NCI-H446 treated with DMSO at 0.1 percent for 48 hours (cell line): ENCODE measurements around the gene CLMP.

Source experiments
- DNase-seq: peaks from one replicate; lab custom pipeline; 2025; lab: John Stamatoyannopoulos, UW

The CLMP gene, protein sequence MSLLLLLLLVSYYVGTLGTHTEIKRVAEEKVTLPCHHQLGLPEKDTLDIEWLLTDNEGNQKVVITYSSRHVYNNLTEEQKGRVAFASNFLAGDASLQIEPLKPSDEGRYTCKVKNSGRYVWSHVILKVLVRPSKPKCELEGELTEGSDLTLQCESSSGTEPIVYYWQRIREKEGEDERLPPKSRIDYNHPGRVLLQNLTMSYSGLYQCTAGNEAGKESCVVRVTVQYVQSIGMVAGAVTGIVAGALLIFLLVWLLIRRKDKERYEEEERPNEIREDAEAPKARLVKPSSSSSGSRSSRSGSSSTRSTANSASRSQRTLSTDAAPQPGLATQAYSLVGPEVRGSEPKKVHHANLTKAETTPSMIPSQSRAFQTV

DNA sequence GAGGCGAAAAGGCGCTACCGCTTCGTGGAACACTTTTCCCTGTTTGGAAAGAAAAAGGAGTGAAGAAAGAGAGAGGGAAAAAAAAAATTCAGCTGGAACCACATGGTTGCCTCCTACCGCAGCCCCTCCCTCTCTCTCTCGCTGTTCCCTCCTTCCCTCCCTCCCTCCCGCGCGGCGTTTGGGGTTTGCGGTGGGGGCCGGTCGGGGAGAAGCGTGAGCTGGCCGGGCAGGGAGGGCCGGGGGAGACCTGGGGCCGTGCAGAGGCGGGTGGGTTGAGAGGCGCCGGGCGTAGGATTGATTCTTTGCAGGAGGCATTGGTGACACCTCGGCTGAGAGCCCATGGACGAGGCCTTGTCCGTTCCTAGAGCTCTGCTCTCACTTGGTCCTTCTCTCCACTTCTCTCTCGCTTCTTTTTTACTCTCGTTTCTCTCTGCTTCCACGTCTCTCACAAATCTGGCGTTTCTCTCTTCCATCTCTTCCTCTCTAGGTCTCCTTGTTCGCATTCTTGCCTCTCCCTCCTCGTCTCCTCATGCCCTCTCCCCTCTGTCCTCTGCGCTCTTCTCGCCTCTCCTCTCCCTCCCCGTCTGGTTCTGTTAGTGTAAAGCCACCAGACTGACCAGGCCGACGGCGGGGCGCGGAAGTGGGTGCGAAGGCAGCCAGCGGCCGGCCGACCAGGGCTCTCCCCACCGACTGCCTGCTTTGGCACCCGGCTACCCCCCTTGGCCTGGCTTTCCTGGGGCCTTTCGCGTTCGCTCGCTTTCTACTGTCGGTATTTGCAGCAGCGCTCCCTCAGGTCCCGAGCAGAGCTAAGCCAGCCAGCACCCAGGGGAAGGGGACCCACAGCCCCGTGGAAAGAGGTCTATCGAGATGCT is at the start of gene CLMP:
CLMP (minus strand) TSS at position 61 of the 872 bp plus-strand sequence. CDS start 308 bp downstream, outside the sequence.
- DNase-seq = no peak

DNA sequence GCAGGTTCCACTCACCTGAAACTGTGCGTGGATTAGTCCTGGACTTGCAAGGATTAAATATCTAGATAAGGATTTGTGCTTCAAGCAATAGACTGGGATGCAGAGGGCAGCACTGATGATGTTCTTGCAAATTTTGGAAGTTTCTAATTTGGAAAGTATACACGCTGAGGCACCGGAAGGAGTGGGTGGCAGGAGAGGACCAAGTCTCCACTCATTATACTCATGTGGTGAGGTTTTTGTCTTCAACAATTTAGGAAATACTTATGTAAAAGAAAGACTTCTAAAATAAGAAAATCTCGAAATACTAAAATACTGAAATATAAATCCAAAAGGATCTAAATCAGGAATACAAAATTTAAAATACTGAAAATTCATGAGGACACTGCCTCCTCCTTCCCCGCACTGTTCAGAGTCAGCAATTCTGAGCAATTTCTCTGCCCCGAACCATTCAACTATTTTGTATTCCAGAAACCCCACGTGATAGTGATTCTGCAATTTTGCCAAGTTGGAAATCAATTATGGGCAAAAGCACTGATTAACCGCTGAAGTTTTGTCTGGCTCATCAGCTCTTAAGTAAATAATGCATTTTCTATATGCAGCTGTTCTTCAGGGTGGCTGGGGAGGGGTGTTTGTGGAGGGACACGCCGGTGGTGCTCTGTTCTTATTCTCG is 47.0 kb upstream of the CLMP start:
- DNase-seq = no peak

DNA sequence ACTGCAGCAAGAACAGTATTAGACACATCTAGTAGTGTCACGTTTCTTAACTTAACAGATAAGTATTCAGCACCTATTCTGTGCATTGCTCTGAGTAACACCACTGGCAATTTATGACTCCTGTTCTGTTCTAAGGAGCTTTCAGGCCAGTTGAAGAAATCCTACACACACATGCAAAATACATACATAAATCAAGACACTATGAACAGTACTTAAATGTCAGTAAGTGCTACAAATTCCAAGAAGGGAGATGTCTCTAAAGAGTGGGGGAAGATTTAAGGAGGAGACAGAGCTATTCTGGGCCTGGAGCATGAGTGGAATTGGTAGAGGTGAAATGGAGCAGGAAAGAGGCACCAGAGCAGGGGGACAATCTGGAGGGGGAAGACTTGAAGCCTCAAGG is 46.2 kb upstream of the CLMP start:
- no peak for DNase-seq

DNA sequence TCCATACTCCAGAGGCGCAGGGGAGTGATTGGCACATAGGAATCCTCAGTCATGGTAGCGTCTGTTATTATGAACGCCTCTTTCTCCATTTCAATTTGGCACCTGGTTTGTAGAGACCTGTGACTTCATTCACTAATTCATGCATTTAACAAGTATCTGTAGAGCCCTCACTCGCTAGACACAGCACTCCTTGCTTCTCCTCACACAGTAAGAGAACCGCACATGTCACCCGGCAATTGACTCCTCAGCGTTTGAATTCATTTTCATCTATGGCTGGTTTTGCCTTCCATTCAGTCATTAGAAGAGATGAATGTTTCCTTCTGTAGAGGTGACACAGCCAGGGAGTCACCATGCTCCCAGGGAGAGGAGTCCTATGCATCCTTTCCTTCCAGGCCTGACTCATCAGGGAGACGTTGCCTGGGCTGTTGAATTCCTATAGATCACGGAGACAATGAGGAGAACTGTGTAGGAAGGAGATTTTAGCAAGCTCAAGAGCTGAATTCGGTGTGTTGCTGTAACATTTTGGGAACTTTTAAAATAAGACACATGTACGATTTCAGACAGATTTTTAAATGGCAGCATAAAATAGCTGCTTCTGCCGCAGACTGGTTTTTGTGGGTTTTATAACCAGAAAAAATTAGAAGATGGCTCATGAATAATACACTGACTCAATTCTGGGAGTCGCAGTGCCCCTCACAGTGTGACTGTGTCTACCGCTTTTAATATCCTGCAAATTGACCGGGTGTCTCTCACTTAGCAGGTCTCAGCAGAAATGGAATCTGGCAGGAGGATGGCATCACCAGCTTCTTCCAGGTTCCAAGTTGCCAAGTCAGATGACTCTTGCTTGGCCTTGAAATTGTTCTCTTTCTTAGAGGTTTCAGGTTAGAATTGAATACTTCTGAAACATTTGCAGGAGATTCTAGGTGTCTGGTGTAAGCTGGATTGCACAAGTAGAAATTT is 44.4 kb upstream of the CLMP start:
- no peak for DNase-seq

DNA sequence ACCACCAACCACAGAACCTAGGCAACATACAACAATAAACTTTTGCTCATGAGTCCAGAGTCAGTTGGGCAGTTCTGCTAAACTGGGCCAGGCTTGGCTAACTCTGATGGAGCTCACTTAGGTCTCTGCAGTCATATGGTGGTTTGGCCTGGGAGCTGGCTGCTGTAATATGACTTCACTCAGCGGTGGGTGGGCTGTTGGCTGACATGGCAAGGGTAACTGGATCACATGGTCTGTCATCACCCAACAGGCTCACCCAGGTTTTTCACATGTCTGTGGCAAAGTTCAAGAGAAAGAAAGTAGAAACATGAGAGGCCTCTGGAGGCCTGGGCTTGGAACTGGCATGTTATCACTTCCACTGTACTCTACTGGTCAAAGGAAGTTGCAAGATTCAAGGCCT is 43.2 kb upstream of the CLMP start:
- DNase-seq = no peak

DNA sequence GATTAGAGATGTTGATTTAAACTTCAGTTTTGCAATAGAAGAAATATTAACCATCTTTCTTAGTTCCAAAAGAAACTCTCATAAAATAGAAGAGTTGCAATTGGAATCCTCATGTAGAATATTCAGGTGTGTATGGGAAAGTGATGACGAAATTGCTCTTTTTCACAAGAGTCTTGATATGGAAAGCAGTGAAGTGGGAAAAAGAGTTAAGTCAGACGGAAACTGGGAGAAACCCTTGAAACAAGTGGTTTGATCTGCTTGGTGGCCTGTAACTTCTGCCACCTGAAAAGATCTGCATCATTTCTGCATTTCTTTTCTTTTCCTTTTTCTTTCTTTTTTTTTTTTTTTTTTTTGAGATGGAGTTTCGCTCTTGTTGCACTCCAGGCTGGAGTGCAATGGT is 41.8 kb upstream of the CLMP start:
- DNase-seq = no peak

DNA sequence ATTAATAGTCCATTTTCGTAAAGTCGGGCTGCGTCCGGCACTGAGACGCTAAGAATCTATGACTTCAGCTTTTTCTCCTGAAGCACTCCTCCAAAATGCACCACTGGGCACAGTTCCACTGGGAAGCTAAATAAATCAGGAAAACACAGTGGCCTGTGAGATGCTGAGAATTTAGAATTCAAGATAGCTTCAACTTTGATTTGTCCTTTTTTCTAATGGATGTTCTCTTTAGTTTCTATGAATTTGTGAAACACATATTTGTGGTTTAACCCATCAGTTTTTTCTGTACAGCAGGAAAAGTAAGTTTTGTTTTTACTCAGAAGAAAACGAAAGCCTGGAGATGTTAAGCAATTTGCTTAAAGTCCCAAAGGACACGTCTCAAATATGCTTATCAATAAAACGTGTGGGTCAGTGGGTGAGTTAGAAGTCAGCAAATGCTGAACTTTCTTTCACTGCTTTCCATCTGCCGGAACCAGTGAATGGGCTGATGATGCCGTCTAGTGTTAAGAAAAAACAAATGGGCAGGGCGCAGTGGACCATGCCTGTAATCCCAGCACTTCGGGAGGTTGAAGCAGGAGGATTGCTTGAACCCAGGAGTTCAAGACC is 40.7 kb upstream of the CLMP start:
- no peak for DNase-seq

DNA sequence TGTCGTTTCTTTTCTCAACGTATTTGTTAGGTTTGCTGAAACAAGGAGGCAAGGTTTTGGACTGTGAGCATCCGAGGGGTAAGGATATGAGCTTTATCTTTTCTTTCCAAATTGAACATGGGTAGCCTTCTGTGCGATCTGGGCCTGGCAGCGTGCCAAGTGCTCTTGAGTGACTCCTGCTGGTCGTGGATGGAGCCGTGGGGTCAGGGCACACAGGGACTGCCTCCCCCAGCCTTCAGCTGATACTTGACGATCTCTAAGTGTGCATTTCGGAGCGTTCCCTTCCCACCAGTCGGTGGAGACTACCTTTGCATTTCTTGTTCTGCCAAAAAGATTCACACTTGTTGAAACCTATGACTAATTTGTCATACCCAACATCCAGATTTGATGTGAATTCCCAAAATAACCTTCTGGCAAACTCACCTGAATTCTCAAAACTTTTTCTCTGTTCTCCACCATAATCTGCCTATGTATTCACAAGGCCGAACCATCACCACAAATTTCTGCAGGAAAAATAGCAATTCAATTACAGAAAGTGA is 40.1 kb upstream of the CLMP start:
- DNase-seq = no peak

DNA sequence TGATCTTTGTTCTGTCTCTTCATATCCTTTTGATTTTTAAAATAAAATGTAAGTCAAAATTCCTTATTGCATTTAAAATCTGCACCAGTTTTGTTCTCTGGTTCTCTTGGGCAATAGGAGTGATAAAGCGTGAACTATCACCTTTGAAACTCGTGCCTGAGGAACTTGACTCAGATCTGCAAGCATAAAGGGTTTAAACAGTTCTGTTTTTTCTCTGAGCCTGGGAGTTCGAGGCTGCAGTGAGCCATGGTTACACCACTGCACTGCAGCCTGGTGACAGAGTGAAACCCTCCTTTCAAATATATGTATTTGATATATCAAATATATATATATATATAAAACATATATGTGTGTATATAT is 38.9 kb upstream of the CLMP start:
- DNase-seq = no peak

DNA sequence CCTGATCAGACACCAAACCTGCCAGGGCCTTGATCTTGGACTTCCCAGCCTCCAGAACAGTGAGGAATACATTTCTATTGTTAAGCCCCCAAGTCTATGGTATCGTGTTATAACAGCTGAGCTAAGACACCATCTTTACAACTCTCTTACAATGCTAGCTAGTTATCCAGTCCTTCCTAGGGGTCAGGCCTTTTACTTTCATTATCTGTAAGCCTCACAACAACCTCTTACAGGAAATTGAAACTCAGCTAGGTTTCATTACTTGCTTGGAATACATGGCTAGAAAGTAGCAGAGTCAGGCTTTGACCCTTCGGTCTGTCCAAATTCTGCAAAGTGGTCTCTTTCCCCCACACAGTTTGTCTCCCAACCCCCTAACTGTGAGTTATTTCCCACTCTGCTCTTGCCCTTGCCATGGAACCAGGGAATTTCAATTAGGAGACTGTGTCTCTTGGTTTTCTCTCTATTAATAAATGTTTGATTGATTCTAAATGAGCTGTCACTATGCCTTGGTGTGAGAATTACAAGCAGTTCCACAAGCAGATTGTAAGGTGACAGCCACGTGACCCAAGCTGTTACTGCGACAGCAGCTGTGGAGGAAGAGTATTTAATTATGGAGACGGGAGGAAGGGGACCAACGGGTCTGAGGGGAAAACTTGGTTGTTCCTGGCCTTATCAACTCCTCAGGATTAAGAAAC is 38.4 kb upstream of the CLMP start:
- DNase-seq = no peak

DNA sequence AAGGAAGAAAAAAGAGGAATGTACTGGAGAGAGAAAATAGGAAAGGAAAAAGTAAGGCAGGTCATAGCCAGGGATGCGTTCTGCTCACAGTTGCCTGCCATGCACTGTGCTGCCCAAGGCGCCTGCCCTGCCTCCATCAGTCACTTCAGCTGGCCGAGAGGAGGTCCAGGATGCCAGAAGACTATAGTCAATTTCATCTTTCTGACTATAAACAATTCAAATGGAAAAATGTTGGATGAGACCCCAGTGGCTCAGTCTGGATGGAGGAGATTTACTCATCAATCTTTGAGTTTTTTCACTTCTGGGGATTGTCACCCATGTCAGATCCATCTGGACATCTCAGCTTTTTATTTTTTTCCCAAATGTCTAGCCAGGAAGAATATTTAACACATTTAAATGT is 36.7 kb upstream of the CLMP start:
- peak; percentile 84 for DNase-seq

DNA sequence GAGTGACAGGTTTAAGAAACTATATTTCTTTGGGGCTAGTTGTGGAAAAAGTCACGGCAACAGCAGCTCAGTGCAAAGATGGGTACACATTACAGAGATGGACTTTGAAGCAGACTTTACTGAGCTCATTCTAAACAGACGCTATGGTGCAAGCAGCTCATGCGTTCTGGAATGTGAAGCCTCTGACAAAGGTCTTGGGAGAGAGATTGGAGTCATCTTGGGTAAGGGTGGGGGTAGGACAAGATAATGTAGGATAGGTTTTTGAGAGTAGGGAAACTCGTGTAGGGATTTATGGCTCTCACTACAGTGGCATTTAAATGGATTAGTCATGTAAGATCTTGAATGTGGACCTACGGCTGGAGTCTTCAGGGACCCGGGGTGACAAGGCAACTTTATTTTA is 36.2 kb upstream of the CLMP start:
- DNase-seq = no peak

DNA sequence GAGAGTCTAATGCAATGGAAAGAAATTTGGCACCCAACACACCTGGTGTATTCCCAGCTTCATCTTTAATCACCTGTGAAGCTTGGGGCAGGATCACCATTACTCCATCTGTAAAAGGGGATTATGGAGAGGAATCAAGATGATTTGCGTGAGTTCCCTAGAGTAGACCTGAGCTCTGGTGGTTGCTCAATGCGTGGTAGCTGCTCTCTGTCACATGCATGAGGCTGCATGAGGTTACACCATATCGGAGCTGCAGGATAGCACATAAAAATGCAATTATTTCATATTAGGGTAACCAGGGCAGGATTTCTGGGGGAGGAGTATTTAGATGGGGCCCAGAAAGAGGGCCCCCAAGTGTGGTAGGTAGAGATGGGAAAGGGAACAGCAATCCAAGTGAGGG is 35.3 kb upstream of the CLMP start:
- DNase-seq = no peak

DNA sequence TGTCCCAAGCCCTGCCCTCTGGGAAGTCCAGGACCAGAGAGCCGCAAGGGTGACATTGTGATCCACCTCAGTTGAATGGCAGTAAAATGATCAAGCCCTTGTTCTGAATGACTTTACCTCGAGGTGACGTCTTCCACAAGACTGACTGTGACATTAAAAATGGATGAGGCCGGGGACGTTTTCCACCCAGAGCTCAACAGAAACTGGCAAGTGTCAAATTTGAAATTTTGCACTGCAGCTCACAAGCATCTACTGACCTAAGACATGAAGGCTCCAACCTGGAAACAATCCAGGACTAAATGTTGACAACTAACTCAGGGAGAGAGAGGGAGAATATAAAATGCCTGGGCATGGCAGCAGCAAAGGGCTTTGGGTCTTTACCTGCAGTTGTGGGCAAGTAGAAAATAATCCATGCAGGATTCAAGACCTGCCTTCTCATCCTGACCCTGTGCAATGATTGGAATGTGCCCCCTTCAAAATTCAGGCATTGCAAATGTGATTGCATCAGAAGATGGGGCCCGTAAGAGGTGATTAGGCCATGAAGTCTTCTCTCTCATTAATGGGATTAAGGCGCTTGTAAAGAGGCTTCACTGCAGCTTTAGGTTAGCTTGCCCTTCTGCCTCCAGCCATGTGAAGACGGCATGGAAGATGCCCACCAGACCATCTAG is 33.6 kb upstream of the CLMP start:
- DNase-seq = no peak

DNA sequence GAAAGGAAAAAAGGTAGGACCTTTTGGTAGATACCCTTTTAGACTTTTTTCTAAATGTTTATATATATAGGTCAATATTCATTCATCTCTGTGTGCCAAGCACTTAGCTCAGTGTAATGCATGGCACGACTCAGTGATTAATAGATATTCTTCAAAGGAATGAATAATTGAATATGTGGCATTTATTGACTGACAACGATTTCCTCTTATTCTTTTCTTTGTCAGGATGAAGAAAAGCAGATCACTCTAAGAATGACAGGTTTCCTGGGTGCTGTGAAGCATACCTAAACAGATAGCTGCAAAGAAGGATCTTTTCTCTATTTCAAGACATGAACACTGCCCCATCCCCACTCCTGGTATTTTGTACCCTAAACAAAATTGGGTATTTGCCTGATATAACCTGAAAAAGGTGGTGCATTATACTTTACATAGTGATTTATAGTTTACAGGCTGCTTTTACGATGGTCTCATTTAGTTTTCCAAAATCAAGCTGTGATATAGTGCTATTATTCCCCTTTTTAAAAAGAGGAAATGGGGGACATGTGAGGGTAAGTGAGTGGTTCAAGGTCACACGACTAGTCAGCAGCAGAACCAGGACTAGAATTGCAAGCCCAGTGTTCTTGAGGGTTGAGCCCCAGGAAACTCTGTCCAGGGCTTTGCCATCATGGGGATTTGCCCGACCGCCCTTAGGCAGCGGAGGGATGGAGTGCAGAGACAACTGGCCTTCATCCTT is 32.9 kb upstream of the CLMP start:
- DNase-seq = no peak

DNA sequence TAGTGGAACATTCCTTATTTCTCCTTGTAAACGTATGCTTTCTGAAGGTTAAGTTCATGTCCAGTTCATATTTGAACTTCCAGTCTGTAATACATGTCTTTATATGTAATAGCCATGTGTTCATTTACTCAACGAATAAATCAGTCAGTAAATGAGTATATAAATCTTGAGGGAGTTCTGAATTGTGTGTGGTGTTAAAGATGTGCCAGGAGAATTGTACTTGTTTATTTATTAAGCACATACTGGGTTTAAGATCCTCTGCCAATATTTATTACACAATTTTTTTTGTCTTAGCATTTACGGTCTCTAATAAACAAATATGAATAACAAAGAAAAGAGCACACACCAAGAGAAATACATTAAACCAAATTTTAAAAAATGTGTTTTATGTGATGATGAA is 26.5 kb upstream of the CLMP start:
- no peak for DNase-seq

DNA sequence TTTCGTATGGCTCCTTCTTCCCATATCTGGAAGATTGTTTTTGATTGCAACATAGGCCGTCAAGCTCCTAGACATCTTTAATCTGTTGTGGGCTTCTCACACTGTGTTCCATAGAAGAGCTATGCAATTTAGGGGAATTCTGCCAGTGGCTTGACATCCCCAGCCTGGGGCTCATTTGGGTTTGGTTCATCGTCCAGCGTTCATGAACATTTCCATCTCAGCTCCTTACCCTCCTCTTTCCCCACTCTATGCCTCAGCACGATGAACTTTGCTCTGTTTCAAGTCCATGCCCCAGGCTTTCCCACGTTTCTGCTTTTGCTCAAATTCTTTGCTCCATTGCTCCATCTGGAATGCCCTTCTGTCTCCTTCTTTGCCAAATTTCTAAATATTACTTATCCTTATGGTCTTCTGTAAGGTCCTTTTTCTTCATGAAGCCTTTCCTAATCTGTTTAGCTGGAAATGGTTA is 26.1 kb upstream of the CLMP start:
- DNase-seq = no peak

DNA sequence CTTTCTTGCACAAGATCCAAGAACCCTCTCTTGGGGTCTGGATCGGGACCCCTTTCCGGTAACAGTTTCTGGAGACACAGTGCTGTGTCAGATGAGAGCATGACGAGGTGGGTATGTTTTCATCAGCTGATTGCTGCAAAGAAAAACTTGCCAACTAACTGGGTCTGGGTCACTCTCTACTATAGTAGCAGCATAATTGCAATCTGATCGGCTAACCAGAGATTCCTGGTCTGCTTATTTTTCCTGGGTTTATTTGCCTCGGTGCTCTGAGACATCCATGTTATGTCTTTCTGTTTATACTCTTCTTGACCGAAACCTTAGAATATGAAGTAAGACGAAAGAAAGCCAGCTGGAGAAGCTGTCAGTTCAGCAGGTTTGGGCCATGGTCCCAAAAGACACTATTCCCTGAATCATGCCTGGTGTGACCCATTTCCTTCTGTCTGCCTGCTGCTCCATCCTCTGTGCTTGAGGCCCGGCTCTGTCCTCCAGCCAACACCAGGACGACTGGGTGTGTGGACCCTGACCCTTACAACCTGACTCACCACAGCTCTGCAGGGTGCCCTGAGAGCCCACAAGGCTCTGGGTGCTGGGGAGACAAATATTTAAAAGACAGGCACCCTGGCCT is 24.1 kb upstream of the CLMP start:
- no peak for DNase-seq

DNA sequence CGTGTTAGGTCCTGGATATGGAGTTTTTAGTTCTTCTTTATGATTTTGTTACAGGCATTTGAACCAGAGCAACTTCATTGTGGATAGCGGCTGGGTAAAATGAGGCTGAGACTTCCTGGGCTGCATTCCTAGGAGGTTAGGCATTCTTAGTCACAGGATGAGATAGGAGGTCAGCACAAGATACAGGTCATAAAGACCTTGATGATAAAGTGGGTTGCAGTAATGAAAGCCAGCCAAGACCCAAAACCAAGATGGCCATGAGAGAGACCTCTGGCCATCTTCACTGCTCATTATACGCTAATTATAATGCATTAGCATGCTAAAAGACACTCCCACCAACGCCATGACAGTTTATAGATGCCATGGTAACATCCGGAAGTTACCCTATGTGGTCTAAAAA is 23.4 kb upstream of the CLMP start:
- DNase-seq = no peak
